Airway epithelial cell (primary cell): Measurements from ENCODE around the gene ZNF182. TPM values are rescaled to one million over a fixed set of nuclear protein-coding genes. Genes with fewer than 3 reads are reported as not detected.

ENCODE experiments used
- total RNA-seq: library from RNA; depleted of rRNA; stranded (reverse); fragments of >200 nt; gene quantifications from 2 replicates; pipeline ENCODE4 v1.2.3, GENCODE V29; 2015

The ZNF182 gene
- total RNA-seq, result 1.8 and 1.9 TPM in 2 replicates

DNA sequence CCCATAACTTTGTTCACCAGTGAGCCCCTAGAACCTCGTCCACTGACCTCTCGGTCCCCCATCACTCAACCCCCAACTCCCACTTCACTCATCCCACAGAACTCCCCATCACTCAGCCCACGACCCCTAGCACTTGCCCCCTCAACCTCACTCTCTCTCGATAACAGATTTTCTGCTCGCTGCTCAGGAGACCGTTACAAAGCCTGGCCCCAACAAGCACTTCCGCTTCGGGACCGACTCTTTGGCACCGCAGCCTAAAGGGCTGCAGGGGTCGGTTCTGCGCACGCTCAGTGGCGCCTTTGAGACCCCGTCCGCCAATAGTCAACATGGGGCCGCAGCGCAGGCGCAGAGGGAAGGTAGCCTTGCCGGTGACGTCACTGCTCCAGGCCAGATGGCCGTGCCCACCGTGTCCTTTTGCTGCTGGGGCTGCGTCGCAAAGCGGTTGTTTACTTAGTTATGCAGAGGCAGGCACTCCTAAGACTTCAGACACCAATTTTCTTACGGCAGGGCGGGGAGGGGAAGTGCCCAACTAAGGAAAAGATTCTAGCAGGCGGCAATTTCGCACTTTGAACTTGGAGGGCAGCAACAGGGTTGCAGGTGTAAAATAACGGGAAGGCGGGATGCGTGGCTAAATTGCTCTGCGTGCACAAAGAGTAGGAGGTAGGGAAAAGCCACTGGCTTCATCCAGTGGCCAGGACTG, at the start of gene ZNF182:
Gene ZNF182 (minus strand): TSS at position 232 of the 700 bp plus-strand sequence. CDS start 1,380 bp downstream, outside the sequence.

DNA sequence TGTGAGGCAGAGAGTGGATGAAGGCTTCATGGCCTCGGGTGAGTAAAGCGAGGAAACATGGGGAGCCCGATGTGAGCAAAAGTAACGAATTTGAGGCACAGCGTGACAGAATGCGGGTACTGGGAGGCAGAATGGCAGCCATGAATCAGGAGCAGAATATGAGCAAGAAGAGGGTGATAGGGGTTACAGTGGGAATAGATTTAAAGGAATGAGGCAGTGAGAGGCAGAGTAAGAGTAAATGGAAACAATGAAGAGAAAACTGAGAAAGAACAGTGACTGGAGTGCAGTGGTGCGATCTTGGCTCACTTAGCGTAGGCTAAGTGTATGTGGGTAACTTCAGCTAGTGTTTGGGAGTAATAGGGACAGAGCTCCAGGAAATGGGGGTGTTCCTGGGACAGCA, 2.9 kb upstream of the ZNF182 start, which contains the start of gene SPACA5:
Gene SPACA5 (plus strand): TSS at position 301 of the 400 bp plus-strand sequence. CDS start 815 bp downstream, outside the sequence.

Other genes starting within 250 kb of the ZNF182 start
- 1.3 and 2.0 TPM in 2 replicates for gene ZNF81, start 167.1 kb downstream of the ZNF182 start, total RNA-seq
- gene SPACA5, start 3.0 kb upstream of the ZNF182 start, total RNA-seq, result not detected in 2 replicates
- gene ZNF630, start 67.7 kb upstream of the ZNF182 start, total RNA-seq, result 0.37 and 1.6 TPM in 2 replicates
- gene SPACA5B, start 126.6 kb upstream of the ZNF182 start, total RNA-seq, result not detected in 2 replicates
- gene SSX5, start 192.8 kb upstream of the ZNF182 start, total RNA-seq, result not detected in 2 replicates